Measurements from ENCODE around the gene OR52D1. TPM values are rescaled to one million over a fixed set of nuclear protein-coding genes. Genes with fewer than 3 reads are reported as not detected.

Gene OR52D1
- total and polyA plus RNA-seq, 2 of the 8 experiments (the other 6 are each of a cell fraction or from before 2014, with no cell fraction given): not detected

GRCh38 chr11:5504403-5504921, 16.0 kb downstream of the OR52D1 start (continued):
- TF ChIP-seq RNF2 (IDR thresholded peaks at IDR 0.05; ENCODE audit: borderline replicate concordance, low read depth, low read length, missing control alignments, poor library complexity, severe bottlenecking): no peak
